IPS-20b (cell line): ENCODE measurements around the gene ZNF503.

ENCODE experiments used
- H3K27ac ChIP-seq: one replicate; pipeline ENCODE4 v1.5.1; 2013; ENCODE audit warnings: low read length
- H3K27me3 ChIP-seq: 2 replicates; pipeline ENCODE4 v1.6.1; 2013; ENCODE audit warnings: mild to moderate bottlenecking, low read length, inconsistent platforms; ENCODE audit not compliant: insufficient read depth
- H3K36me3 ChIP-seq: 2 replicates; pipeline ENCODE4 v1.6.1; 2013; ENCODE audit warnings: low read depth, mild to moderate bottlenecking, inconsistent platforms, low read length, moderate library complexity; ENCODE audit not compliant: insufficient read depth
- H3K4me1 ChIP-seq: 2 replicates; pipeline ENCODE4 v1.6.1; 2013; ENCODE audit warnings: mild to moderate bottlenecking, control low read depth, inconsistent platforms, low read length, moderate library complexity; ENCODE audit not compliant: insufficient read depth
- H3K4me3 ChIP-seq: 2 replicates; pipeline ENCODE4 v1.5.1; 2013; ENCODE audit warnings: mild to moderate bottlenecking, low read length, inconsistent platforms
- H3K9ac ChIP-seq: 2 replicates; pipeline ENCODE4 v1.6.1; 2013; ENCODE audit warnings: low read depth, mild to moderate bottlenecking, inconsistent platforms, low read length, moderate library complexity
- H3K9me3 ChIP-seq: 2 replicates; pipeline ENCODE4 v1.6.1; 2013; ENCODE audit warnings: mild to moderate bottlenecking, low read depth, low read length, inconsistent platforms; ENCODE audit not compliant: insufficient read depth

The ZNF503 gene

GRCh38 chr10:75414527-75414926 is 13.0 kb upstream of the ZNF503 start:
- no peak overlapping the region for H3K27ac ChIP-seq
- H3K36me3 ChIP-seq, result no peaks in the 10 kb centered on the region
- no peak overlapping the region for H3K9ac ChIP-seq
- no peak overlapping the region for H3K4me3 ChIP-seq
- peaks cover 19% of the 10 kb centered on the region for H3K4me1 ChIP-seq
- peaks cover 100% of the 10 kb centered on the region for H3K27me3 ChIP-seq
- H3K9me3 ChIP-seq, result no peaks in the 10 kb centered on the region

GRCh38 chr10:75410132-75411005 is 8.8 kb upstream of the ZNF503 start:
- peaks cover 100% of the 10 kb centered on the region for H3K27me3 ChIP-seq
- H3K9ac ChIP-seq, result no peak overlapping the region
- H3K4me3 ChIP-seq, result peak overlapping the region; percentile 75
- H3K36me3 ChIP-seq, result no peaks in the 10 kb centered on the region
- H3K9me3 ChIP-seq, result peaks cover 5% of the 10 kb centered on the region; the same call in 1 of the 2 replicates
- peaks cover 13% of the 10 kb centered on the region for H3K4me1 ChIP-seq
- no peak overlapping the region for H3K27ac ChIP-seq

GRCh38 chr10:75408911-75409885 is 7.6 kb upstream of the ZNF503 start:
- H3K9ac ChIP-seq, result no peak overlapping the region
- H3K36me3 ChIP-seq, result no peaks in the 10 kb centered on the region
- H3K27ac ChIP-seq, result no peak overlapping the region
- H3K27me3 ChIP-seq, result peaks cover 100% of the 10 kb centered on the region
- H3K9me3 ChIP-seq, result peaks cover 5% of the 10 kb centered on the region; the same call in 1 of the 2 replicates
- H3K4me1 ChIP-seq, result peaks cover 13% of the 10 kb centered on the region
- peak overlapping the region; percentile 75 for H3K4me3 ChIP-seq

- peaks cover 13% of the 10 kb centered on the region for H3K4me1 ChIP-seq
- H3K9me3 ChIP-seq, result peaks cover 5% of the 10 kb centered on the region; the same call in 1 of the 2 replicates
- no peak overlapping the region for H3K9ac ChIP-seq
- H3K4me3 ChIP-seq, result peak overlapping the region; percentile 75; the same call in 1 of the 2 replicates
- H3K27me3 ChIP-seq, result peaks cover 100% of the 10 kb centered on the region
- no peak overlapping the region for H3K27ac ChIP-seq
- no peaks in the 10 kb centered on the region for H3K36me3 ChIP-seq
Measured at GRCh38 chr10:75408509-75408875, 6.9 kb upstream of the ZNF503 start.

GRCh38 chr10:75407713-75408508 is 6.3 kb upstream of the ZNF503 start:
- H3K4me1 ChIP-seq, result peaks cover 13% of the 10 kb centered on the region
- peak overlapping the region; percentile 75; the same call in 1 of the 2 replicates for H3K4me3 ChIP-seq
- H3K9ac ChIP-seq, result no peak overlapping the region
- no peak overlapping the region for H3K27ac ChIP-seq
- peaks cover 5% of the 10 kb centered on the region; the same call in 1 of the 2 replicates for H3K9me3 ChIP-seq
- H3K27me3 ChIP-seq, result peaks cover 100% of the 10 kb centered on the region
- no peaks in the 10 kb centered on the region for H3K36me3 ChIP-seq

- Histone ChIP-seq H3K4me1 (peaks cover 13% of the 10 kb centered on the region), H3K4me3 (no peak overlapping the region; the same call in 1 of the 2 replicates), H3K27ac (no peak overlapping the region), H3K9me3 (peaks cover 5% of the 10 kb centered on the region; the same call in 1 of the 2 replicates), H3K27me3 (peaks cover 100% of the 10 kb centered on the region), H3K36me3 (no peaks in the 10 kb centered on the region), H3K9ac (no peak overlapping the region)
Measured at GRCh38 chr10:75407224-75407712, 5.7 kb upstream of the ZNF503 start.

- Histone ChIP-seq H3K4me3 (no peak overlapping the region), H3K27me3 (peaks cover 100% of the 10 kb centered on the region), H3K36me3 (no peaks in the 10 kb centered on the region), H3K27ac (no peak overlapping the region), H3K9ac (no peak overlapping the region), H3K9me3 (peaks cover 5% of the 10 kb centered on the region; the same call in 1 of the 2 replicates), H3K4me1 (peaks cover 13% of the 10 kb centered on the region)
Measured at GRCh38 chr10:75406462-75407223, 5.1 kb upstream of the ZNF503 start.

- Histone ChIP-seq H3K9ac (no peak overlapping the region), H3K27me3 (peaks cover 100% of the 10 kb centered on the region), H3K36me3 (no peaks in the 10 kb centered on the region), H3K27ac (no peak overlapping the region), H3K4me3 (no peak overlapping the region), H3K9me3 (peaks cover 5% of the 10 kb centered on the region; the same call in 1 of the 2 replicates), H3K4me1 (peaks cover 14% of the 10 kb centered on the region)
Measured at GRCh38 chr10:75405598-75406461, 4.3 kb upstream of the ZNF503 start.

GRCh38 chr10:75404815-75405597 is 3.4 kb upstream of the ZNF503 start:
- Histone ChIP-seq H3K9me3 (peaks cover 5% of the 10 kb centered on the region; the same call in 1 of the 2 replicates), H3K4me3 (peak overlapping the region; percentile 70), H3K36me3 (no peaks in the 10 kb centered on the region), H3K27ac (no peak overlapping the region), H3K4me1 (peaks cover 14% of the 10 kb centered on the region; the same call in 1 of the 2 replicates), H3K27me3 (peaks cover 100% of the 10 kb centered on the region), H3K9ac (no peak overlapping the region)
